ENCODE results near the gene TBXAS1.

Gene TBXAS1

DNA sequence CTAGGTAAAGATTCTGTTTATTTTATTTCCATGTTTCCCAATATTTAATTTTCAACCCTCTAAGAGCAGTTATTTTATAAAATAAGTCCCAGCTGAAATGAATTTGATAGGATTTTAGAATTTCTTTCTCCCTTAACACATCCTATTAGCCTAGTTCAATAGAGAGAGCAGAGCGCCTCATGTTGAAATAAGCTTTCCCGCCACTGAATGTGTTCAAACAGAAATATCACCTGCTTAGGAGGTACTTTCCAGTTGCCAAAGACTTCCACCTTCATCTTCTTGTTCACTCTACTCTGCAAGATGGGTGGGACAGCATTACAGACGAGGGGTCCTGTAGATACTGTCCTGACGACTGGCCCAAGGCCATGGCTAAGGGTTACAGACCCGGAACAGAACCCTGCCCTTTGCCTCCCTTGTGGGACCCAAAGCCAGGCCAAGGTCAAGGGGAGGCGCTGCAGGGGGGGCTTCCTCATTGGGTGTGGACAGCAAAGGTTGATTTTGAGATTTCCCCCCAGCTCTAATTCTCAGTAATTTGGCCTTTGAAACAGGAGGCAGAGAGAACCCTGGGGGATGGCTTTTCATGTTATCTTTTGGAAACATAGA, 171.7 kb downstream of the TBXAS1 start:
- DNase-seq (ENCODE audit: low read depth in 2 of 2) = no peak

DNA sequence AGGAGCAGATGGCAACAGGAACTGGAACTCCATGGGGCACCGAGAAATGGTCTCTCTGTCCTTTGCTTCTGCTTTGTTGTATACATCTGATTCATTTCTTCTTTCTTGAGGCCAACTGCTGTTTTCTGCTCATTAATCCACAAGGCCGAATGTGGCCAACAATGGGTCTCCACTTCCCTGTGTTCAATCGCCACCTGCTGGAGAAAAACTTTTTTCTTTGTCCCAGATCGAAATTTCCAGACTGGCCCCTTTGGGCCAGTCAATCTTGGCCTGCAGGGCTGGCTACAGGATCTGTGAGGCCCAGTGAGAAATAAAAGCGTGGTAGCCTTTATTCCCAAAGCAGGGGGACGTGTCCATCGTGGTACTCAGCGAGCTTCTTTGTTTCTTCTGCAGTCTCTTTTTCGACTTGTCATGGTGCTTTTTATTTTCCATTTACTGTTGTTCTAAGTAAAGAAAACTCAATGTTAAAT, 174.9 kb downstream of the TBXAS1 start:
- peak; percentile 12 to 23 for DNase-seq (ENCODE audit: low read depth in 2 of 2)

DNA sequence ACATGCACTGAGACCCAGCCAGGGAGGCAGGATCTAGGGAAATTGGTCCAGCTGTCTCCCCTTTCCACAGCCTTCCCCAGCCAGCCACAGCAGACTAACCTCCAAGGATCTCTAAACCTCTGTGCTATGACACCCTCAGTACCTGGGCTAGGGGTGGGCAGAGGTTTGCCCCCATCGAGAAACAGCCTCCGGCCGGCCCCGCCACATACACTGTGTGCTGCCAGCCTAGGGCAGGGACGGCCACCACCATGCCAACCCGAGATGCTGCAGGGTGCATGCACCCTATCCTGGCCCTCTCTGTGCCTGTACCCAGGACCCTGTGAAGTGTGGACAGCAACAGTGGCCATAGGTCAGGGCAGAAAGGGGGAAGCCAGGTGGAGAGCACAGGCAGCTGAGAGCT, 175.6 kb downstream of the TBXAS1 start:
- no peak for DNase-seq (ENCODE audit: low read depth in 2 of 2)

- DNase-seq (ENCODE audit: low read depth in 2 of 2) = no peak
Measured at GRCh38 chr7:140005341-140005740, 176.3 kb downstream of the TBXAS1 start.

GRCh38 chr7:140005754-140006503, 176.9 kb downstream of the TBXAS1 start:
- DNase-seq (ENCODE audit: low read depth in 2 of 2) = no peak

DNA sequence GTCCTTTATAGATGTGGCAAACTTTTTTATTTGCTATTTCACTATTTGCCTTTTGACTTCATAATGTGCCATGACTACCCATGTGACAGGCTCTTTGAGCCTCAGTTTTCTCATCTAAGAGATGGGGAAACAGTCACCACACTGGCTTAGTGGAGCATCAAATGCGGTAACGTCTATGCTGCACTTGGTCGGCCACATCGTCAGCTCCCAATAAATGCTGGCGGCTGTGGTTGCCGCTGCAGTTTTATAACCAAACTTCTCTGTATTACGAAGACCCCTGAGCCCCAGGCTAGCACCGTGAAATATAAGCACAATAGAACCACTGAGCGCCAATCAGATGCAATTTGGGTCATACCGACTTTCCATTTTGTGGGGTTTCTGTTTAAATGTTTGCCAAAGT, 177.5 kb downstream of the TBXAS1 start:
- DNase-seq (ENCODE audit: low read depth in 2 of 2) = no peak

DNA sequence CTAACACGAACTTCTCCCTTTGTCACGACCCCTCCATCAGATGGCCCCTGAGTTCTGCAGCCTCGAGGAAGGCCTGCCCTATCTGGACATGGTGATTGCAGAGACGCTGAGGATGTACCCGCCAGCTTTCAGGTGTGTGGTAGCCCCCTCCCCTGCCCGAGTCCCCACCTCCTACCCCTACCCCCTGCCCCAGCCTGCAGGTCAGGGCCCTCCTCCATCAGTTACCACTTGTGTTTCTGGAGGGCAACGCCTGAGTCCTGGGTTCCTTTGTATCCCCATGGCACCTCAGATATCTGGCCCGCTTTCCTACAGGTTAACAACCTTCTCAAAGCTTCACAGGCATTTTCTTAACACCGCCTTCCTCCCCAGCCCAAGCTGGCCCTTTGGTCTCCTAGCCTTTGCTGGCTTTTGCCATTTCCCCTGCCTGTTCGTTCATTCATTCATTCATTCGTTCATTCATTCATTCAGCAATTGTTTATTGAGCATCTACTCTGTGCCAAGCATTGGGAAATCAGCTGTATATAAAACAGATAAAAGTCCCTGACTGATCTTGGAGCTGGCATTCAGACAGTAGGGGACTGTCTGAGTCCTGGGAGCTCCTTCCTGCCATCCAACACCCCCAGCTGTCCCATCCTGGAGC, 178.1 kb downstream of the TBXAS1 start:
- no peak for DNase-seq (ENCODE audit: low read depth in 2 of 2)

GRCh38 chr7:140008755-140009610, 179.9 kb downstream of the TBXAS1 start:
- no peak for DNase-seq (ENCODE audit: low read depth in 2 of 2)

- DNase-seq (ENCODE audit: low read depth in 2 of 2) = no peak
Measured at GRCh38 chr7:140009735-140010134, 180.7 kb downstream of the TBXAS1 start.

- no peak for DNase-seq (ENCODE audit: low read depth in 2 of 2)
Measured at GRCh38 chr7:140010194-140010895, 181.3 kb downstream of the TBXAS1 start.

DNA sequence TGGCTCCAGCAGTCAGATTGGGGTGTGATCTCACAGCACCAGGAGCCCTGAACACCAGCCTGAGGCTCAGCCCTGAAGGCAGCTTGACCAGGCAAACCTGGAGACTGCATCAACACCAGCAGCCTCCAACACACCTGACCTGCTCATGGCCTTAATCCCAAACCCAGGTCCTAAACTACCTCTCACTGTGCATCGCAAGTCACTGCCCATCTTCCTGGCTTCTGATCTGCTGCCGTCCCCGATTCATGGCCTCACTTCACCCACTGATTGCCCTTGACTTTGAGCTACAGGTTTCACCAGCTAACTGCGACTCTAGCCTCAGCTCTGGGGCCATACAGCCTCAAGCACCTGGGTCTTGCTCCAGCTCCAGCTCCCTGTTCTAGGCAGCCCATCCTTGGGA, 184.6 kb downstream of the TBXAS1 start:
- DNase-seq (ENCODE audit: low read depth in 2 of 2) = no peak

- DNase-seq (ENCODE audit: low read depth in 2 of 2) = no peak
Measured at GRCh38 chr7:140014123-140014522, 185.1 kb downstream of the TBXAS1 start.

- no peak for DNase-seq (ENCODE audit: low read depth in 2 of 2)
Measured at GRCh38 chr7:140015471-140015970, 186.5 kb downstream of the TBXAS1 start.

DNA sequence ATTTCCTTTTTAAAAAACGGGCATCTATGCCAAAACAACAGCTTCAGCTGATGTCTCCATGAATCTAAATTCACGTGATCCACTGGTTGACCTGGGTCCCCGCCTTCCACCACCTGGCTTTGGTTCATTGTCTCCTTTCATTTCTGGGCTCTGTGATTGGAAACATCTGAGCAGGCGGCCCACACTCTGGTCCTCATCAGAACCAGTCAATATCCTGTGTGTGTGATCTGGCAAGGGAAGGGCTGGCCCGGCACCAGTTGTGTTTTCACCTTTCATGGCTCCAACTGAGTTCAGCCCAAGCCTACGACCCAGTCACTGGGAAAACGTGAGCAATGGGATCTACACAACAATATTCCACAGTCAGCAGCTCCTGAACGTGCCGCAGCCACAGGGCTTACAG, 187.5 kb downstream of the TBXAS1 start:
- no peak for DNase-seq (ENCODE audit: low read depth in 2 of 2)

DNA sequence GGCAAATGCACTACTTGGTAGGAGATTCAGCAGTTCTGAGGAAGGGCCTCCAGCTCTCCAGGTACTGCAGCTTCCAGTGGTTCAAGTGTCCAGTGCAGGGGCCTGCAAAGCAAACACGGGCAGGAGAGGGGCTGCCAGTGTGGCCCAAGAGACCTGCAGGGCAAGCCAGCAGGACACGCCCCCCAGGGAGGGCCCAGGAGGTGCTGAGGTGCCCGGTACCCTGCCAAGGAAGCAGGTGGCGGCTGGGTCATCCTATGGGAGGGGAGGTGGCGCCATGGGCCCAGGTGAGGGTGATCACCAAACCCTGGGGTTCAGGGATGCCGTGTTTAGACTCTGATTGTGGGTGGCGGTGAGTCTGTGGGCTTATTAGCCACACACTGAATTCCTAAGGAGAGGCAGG, 188.0 kb downstream of the TBXAS1 start:
- DNase-seq (ENCODE audit: low read depth in 2 of 2) = no peak

GRCh38 chr7:140017543-140017942, 188.5 kb downstream of the TBXAS1 start:
- DNase-seq (ENCODE audit: low read depth in 2 of 2) = no peak

DNA sequence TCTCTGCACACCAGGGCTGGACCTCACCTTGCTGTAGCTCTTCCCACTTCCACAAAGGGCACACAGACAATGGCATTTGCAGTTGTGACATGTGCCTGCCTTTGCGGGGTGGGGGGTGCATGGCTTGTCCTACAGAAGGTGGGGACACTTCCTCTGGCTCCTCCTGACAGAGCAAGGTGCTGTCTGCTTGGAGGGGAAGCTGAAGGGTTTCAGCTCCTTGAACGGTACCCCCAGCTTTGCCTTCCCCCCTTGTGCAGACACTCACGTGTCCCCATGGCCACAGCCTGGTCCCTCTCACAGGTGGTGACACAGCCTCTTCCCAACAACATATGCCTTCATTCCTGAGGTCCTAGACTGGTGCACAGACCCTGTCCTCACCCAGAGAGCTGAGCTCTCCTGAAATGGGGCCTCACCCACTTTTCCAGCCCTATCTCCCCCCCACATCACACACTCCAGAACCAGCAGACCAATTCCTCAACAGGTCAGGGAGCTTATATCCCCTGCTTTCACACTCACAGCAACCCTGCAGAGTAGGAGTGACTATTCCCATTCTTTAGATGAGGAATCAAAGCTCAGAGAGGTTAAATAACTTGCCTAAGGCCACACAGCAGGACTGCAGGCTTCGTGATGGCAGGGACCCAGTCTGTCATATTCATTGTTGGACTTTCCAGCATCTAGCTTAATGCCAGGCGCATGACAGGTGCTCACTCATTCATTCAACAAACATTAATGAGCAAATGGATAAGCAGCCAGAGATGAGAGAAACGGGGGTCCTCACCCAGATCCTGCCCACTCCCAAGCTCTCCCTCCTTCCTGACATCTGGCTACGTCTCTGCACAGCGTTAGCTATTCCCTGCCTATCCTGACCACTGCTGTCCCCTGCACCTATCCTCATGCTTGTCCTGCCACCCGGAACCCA, 189.3 kb downstream of the TBXAS1 start:
- DNase-seq (ENCODE audit: low read depth in 2 of 2) = no peak

GRCh38 chr7:140019172-140019571, 190.1 kb downstream of the TBXAS1 start:
- DNase-seq (ENCODE audit: low read depth in 2 of 2) = no peak

GRCh38 chr7:140019606-140020005, 190.5 kb downstream of the TBXAS1 start:
- no peak for DNase-seq (ENCODE audit: low read depth in 2 of 2)

GRCh38 chr7:140021603-140022002, 192.5 kb downstream of the TBXAS1 start:
- DNase-seq (ENCODE audit: low read depth in 2 of 2) = no peak

All from fibroblast of skin of left biceps (primary cell).